ENCODE data around the gene CA14.
"Not testable (repeated sequence)": the region's sequence is repeated elsewhere in the genome, so short reads cannot be mapped to it uniquely, and the experiment has no call there.

CA14 gene

DNA sequence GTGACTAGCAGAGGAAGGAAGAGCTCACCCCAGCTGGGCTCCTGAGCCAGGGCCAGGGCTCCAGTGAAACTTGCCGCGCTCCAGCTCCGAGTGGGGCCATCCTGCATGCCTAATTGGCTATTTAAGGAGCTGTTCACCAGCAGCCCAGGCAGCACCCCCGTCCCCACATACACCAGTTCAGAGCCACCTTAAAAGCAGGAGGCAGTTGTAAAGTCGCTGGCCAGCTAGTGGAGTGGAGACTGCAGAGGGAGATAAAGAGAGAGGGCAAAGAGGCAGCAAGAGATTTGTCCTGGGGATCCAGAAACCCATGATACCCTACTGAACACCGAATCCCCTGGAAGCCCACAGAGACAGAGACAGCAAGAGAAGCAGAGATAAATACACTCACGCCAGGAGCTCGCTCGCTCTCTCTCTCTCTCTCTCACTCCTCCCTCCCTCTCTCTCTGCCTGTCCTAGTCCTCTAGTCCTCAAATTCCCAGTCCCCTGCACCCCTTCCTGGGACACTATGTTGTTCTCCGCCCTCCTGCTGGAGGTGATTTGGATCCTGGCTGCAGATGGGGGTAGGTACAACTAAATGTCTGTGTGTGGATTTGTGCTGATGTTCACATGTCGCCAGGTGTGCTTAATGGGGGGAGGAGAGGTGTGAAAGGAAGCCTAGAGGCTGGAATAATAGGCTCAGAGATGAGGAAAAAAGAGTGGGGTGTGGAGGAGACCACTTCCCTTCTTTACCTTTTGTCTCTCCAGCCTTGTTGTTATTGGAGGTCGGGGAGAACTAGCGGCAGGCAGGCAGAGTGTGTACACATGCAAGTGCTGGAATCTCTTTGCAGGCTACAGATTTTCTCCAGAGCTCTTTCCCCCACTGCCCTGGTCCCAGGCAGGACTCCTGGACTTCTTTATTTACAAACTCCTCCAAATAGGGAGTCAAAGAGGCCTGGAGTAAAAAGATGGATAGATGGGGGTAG is at the start of gene CA14:
TSS of gene CA14 (plus strand) at position 151 of the 962 bp plus-strand sequence. CDS start at position 506, 355 bp downstream.
- no peak for DNase-seq

DNA sequence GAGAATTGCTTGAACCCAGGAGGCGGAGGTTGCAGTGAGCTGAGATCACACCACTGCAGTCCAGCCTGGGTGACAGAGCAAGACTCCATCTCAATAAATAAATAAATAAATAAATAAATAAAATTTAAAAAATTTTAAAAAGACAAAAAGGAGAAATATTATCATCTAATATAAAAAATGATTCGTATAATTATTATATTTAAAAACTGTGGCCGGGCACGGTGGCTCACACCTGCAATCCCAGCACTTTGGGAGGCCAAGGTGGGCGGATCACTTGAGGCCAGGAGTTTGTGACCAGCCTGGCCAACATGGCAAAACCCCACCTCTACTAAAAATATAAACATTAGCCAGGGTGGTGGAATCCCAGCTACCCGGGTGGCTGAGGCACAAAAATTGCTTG is 49.1 kb upstream of the CA14 start:
- not testable (repeated sequence) for DNase-seq

DNA sequence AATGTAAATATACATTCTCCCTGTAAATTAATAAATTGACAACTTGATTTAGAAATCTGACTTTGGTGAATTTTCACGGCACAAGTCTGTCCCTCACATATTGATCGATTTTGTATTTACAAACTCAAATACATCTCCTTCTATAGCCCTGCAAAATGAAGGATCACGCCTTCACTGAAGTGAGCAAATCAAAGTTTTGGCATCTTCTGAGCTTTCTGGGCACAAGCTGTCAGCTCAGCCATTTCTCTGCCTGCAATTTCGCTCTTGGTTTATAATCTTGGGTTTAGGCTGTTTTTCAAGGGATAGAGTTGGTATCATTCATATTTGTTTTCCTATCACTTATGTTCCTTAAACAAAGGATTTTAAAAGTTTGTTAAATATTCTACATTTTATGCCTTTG is 47.5 kb upstream of the CA14 start:
- DNase-seq, result no peak

DNA sequence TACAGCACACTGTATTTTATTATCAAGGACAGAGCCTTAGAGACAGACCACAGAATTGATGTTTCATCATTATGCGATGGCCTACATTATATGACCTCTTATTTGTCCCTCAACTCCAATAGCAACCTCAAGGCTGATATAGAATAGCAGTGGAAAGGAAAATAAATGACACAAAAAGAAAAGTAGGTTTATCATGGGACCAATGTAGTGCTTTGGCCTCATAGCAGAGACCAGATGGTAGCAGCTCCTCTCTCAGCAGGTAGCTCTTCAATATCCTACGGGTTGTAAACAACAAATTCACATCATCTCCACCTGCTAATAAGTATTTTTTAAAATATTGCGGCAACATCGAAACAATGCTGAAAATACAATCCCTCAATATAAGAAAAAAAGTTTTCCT is 46.9 kb upstream of the CA14 start:
- DNase-seq, result no peak

DNA sequence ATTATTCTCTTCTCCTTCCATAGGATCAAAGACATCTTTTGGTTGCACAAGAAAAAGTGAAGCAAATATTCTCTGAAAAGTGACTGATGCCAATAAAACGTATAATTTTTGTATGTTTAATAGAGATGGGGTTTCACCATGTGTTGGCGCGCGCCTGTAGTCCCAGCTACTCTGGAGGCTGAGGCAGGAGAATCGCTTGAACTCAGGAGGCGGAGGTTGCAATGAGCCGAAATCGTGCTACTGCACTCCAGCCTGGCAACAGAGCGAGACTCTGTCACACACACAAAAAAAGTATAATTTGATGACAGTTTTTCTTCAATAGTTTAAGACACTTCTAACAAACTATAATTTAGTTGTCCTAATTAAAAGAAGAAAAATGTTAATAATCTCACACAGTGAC is 45.5 kb upstream of the CA14 start:
- DNase-seq, result no peak

DNA sequence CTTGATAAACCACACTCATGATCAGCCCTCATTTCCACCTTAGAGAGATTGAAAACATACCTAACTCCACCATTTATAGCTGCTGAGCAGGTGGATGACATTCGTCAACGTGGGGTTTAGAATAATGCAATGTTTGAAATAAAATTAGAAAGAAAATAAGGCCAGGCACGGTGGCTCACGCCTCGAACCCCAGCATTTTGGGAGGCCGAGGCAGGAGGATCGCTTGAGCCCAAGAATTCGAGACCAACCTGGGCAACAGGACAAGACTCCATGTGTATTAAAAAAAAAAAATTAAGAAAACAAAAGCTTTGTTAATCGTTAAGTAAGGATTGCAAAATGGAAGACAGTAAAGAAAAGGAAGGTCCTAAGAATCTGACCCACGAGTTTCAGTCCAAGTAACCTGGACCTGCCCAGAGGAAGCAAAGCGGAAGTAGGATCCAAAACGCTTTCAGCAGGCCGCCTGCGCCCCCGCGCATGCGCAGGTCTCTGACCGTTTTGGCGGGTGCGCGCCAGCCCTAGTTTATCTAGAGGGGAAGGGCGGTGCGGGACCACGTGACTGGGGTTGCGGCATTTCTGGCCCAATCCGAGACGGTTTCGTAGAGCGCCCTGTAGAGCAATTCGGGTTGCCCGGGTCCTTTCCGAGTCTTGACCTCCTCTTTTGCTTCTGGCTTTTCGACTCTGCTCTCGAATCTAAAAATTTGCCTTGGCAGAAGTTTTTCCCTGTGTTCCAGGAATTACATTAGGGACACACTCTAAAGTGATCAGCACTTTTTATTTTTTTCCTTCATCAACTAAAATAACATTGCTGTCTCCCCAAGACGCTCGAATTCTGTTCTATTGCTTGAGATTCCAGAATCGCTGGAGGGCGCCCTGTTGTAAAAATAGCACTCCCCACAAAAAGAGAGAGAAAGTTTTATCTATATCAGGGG is 44.1 kb upstream of the CA14 start:
- DNase-seq, result peak; percentile 99

DNA sequence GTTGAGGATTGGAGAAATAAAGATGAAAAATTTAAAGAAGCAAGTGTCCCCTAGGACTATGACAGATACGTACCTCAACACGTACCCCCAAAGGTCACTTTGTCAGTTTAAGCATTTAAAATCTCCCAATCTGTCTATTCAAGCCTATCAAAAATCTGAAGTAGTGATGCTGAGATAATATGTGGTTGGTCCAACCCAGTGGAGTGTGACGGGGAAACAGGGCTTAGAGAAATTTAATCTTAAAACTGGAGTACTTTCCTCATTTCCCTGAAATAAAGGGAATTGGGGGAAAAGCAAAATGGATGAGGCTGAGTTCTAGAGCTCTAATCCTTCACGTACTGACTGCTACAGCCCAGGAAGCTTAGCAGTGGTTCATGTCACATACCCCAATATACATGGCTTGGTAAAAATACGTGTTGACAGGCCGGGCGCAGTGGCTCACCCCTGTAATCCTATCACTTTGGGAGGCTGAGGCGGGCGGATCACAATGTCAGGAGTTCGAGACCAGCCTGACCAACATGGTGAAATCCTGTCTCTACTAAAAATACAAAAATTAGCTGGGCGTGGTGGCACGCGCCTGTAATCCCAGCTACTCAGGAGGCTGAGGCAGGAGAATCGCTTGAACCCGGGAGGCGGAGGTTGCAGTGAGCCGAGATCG is 43.3 kb upstream of the CA14 start:
- DNase-seq, result not testable (repeated sequence)

DNA sequence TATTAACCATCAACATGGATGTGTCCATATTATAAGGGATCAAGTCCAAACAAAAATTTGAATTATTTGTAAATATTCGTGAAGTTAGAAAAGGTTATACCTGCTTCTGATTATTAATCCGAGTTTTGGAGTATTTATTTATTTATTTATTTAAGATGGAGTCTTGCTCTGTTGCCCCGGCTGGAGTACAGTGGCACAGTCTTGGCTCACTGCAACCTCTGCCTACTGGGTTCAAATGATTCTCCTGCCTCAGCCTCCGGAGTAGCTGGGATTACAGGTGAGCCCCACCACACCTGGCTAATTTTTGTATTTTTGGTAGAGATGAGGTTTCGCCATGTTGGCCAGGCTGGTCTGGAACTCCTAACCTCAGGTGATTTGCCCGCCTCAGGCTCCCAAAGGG is 41.7 kb upstream of the CA14 start:
- not testable (repeated sequence) for DNase-seq

DNA sequence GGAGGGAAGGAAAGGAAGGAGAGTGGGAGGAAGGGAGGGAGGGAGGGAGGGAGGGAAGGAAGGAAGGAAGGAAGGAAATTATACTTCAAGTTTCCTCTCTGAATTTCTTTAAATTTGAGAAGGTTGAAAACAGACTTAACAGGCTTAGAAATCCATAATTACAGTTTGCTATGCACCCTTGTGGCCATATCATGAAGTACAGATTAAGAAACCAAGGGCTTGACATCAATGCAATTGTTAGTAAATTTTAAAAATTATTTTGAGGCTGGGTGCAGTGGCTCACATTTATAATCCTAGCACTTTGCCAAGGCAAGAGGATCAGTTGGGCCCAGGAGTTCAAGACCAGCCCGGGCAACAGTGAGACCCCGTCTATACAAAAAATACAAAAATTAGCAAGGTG is 36.0 kb upstream of the CA14 start:
- DNase-seq, result peak; percentile 67

DNA sequence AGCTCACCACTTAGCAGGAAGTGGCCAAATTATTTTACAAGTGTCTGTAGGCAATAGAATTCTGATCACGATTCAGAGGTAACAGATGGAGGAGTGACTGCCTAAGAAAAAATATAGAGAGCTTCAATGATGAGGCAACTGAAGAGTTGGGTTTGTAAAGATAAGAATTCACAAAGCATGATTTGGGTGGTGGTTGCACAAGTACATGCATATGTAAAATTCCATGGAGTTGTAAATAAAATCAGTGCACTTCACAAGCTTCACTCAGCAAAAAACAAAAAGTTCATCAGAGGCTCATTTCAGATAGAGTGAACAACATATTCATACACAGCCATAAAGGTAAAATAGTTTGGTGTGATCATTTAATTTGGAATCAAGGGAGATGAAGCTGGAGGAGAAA is 32.6 kb upstream of the CA14 start:
- no peak for DNase-seq

DNA sequence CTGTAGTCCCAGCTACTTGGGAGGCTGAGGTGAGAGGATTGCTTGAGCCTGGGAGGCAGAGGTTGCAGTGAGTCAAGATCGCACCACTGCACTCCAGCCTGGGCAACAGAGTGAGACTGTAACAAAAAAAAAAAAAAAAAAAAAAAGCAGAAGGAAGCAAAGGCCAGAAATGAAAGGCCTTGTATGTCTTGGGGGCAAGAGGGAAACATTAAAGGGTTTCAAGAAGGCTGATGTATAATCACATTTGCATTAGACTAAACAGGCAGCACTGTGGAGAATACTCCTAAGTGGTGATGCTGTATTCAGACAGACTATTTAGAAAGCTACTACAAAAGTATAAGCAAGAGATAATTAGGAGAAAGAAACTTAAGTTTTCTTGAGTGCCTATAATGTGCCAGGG is 32.0 kb upstream of the CA14 start:
- DNase-seq, result no peak

DNA sequence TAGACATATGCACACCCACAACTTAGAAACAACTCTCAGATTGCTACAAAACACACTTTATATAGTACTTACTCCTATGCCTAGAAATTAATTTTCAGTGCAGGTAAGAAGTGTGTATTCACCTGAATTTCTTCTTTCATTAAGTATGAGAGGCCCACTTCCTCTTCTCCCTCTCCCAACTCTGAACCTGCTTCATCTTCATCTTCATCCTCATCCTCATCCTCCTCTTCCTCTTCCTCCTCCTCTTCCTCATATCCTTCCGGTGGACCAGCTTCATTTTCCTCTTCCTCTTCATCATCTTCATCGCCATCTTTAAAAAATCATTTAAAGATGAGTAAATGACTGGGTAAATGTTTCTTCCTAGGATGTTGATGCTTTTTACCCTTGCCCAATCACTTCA is 31.1 kb upstream of the CA14 start:
- no peak for DNase-seq

DNA sequence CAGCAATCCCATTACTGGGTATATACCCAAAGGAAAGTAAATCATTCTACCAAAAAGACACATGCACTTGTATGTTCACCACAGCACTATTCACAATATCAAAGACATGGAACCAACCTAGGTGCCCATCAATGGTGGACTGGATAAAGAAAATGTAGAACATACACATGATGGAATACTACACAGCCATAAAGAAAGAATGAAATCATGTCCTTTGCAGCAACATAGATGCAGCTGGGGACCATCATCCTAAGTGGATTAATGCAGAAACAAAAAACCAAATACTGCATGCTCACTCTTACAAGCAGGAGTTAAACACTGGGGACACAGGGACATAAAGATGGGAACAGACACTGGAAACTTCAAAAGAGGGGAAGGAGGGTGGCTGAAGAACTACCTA is 30.3 kb upstream of the CA14 start:
- DNase-seq, result no peak

DNA sequence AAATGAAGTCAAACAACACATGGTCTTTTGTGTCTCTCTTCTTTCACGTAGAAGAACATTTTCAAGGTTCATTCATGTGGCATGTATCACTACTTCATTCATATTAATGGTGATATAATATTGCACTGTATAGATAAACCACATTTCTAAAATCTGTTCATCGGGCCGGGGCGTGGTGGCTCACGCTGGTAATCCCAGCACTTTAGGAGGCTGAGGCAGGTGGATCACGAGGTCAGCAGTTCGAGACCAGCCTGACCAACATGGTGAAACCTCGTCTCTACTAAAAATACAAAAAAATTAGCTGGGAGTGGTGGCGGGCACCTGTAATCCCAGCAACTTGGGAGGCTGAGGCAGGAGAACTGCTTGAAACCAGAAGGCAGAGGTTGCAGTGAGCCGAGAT is 29.3 kb upstream of the CA14 start:
- not testable (repeated sequence) for DNase-seq

DNA sequence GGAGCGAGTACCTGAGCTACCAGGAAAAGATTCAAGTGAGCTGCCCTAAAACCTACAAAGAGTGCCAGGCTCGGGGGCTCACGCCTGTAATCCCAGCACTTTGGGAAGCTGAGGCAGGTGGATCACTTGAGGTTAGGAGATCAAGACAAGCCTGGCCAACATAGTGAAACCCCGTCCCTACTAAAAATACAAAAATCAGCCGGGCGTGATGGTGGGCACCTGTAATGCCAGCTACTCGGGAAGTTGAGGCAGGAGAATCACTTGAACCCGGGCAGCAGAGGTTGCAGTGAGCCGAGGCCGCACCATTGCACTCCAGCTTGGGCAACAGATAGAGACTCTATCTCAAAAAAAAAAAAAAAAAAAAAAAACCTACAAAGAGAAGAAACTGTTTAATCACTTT is 24.7 kb upstream of the CA14 start:
- DNase-seq, result not testable (repeated sequence)

DNA sequence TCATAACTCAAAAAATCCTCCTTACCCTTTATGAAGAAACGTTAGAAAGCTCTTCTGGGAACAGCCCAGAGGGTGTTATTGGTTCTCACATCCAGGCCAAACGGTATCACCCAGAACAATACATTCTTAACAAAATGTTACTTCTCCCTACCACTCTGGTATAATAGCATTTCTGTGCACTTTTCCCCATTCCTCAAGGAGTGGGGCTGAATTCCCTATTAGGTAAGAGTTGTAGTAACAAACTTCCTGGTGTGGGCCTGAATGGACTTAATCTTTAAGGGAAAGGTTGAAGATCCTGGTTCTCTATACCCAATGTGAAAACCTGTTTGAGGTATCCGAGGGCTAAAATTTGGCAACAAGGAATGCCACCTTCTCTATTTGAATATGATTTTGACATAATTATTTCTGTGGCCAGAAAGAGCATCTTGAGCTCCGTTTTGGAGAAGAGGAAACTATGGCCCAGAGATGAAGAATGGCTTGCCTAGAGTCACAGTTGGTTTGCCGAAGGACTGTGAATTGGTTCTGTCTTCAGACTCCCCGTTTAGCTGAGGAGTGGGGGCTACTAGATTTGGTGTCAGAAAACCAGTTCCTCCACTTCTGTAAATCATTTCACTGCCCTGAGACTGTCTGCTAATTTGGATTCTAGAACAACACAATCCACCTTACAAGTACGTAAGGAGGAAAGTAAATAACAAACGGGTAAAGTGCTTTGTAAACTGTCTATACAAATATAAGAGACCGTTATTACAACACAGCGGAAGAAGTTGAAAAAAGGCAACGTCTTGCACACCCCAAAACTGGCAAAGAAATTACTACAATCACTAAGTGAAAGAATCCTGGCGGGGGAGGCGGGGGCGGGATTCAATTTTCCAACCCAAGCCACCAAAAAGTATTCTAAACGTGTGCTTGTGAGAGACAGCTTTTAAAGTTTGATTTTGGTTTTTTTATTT is 23.9 kb upstream of the CA14 start:
- peak; percentile 78 for DNase-seq

DNA sequence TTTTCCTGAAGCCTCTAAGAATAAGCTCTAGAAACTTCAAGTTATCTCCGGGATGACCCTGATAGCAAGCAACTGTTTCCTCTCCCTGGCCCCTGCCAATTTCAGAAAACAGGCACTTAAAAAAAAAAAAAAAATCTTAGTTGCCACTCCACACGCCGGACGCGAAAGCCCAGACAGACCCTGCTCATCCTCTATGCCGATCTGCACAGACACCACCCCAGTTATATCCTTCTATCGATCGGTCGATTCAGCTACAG is 23.3 kb upstream of the CA14 start:
- no peak for DNase-seq

DNA sequence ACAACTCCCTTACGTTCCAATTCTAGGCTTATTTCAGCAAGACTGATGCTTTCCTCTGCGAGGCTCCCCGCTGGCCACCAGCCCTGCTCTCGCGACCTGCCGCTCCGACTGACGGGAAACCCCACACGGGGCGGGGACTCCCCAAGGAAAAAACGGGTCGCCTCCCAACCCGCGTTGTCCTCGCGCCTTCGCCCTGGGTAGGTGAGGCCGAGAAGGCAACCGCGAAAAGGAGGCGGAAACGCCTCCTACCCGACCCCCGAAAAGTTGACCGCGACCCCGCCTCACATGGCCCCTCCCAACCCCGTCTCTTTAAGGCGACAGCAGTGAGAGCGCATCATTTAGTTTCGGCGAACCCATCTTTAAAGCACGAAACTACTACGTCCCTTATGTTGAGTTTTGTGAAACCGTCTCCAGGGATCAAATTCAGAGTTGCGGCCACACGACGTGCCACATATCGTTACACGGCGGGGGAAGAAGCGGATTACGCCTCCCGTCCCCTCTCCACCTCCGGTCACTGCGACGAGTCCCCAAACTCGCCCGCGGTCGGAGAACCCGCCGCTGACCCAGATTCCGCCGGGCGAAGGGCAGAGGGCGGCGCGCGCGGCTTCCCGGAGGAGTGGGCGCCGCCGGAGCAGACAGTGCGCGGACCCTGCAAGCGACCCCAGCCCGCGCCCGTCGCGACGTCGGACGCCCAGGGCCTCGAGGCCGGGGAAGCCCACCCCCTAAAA is 22.8 kb upstream of the CA14 start:
- DNase-seq, result peak; percentile 88

DNA sequence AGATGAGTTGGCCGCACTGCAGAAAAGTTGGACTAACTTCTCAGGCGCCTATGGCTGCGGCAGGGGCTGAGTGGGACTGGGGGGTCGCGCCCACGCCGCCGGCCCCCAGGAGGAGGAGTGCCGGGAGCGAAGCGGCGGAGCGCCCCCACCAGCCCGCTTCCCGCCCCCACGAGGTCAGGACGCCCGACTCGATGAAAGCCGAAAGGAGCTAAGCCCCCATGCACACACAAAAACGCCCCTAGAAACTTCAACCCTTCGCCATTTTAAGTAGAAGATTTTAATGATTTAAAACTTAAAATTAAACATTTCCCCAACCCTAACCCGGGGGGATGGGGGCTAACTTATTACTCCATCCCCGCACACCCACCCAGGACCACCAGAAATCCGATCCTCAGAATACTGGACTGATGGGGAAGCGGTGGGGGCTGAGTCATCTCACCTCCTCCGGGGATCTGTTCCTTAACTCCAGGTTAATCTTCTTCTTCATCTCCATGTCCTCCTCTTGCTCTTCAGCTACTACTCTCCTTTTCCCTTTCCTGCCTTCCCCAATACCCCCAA is 22.2 kb upstream of the CA14 start:
- DNase-seq, result peak; percentile 66

DNA sequence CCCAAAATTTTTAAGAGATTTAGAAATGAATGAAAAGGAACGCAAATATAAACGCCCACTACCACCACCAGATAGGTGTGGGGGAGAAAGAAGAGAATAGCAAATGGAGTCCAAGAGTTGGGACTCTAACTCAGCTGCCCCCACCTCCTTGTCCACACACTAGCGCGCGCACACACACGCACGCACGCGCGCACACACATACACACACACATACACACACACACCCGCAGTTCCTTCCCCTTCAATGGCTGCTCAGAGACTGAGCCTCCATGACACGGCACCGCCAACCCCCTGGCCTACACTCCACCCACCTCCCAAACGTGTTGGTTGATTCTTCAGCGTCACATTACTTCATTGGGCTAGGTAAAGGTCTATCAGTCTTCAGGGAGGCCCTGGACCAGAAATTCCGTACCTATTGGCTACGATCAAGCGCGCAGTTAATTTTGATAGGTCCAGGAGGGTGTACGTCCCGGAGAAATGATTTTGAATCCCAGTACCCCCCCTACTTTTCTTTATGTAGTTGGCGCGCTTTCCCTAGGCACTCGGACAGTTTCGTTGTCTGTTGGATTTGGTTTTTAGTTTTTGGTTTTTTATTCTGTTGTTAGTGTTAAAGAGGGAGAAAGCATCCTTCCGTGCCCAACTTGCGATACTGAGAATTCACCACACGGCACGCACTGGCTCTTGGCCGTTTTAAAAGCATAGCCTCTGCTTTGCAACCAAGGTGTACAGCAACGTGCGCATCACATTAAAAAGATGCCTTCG is 21.5 kb upstream of the CA14 start, which contains the start of gene ANP32E:
TSS of gene ANP32E (minus strand) at position 261 of the 762 bp plus-strand sequence. CDS start 326 bp downstream, outside the sequence.
- peak; percentile 100 for DNase-seq

All from OCI-M1 (cell line).